Measurements from ENCODE around the gene CREB3L4. TPM values are rescaled to one million over a fixed set of nuclear protein-coding genes. Genes with fewer than 3 reads are reported as not detected.

Gene CREB3L4
- total and polyA plus RNA-seq, 2 of the 13 experiments (the other 11 are each of a cell fraction or from before 2014, with no cell fraction given) = 9.9 to 18.7 TPM

- 0 out of 2 replicates have a peak, but pooled peaks have one; percentile 46 for TF ChIP-seq ZNF678 (CRISPR knock-in tag; IDR thresholded peaks at IDR 0.05)
- TF ChIP-seq ZNF646 (CRISPR knock-in tag; IDR thresholded peaks at IDR 0.05) = no peak
- TF ChIP-seq NAIF1 (CRISPR knock-in tag; IDR thresholded peaks at IDR 0.05; ENCODE audit: borderline replicate concordance) = peak; percentile 56; the same call in 1 of the 2 replicates
- peak; percentile 56 for TF ChIP-seq GATAD1 (CRISPR knock-in tag; IDR thresholded peaks at IDR 0.05)
- peak; percentile 73 for TF ChIP-seq ATF7 (IDR thresholded peaks at IDR 0.05)
- peak; percentile 79; the same call in 1 of the 2 replicates for TF ChIP-seq ATF7 (CRISPR knock-in tag; IDR thresholded peaks at IDR 0.05)
- TF ChIP-seq RFX5 (IDR thresholded peaks at IDR 0.05; ENCODE audit: low read depth, low read length) = 0 out of 2 replicates have a peak, but pooled peaks have one; percentile 31
- no peak for TF ChIP-seq BATF2 (CRISPR knock-in tag; IDR thresholded peaks at IDR 0.05)
- 0 out of 2 replicates have a peak, but pooled peaks have one; percentile 67 for TF ChIP-seq SATB2 (CRISPR knock-in tag; IDR thresholded peaks at IDR 0.05)
- TF ChIP-seq ZNF333 (CRISPR knock-in tag; IDR thresholded peaks at IDR 0.05; ENCODE audit: borderline replicate concordance) = no peak
- TF ChIP-seq WIZ (CRISPR knock-in tag; IDR thresholded peaks at IDR 0.05) = no peak
- peak; percentile 77 to 83 for TF ChIP-seq POLR2A (IDR thresholded peaks at IDR 0.05; ENCODE audit: insufficient read depth in 1 of 2, low read depth in 2 of 2, low read length in 2 of 2)
- TF ChIP-seq SMAD3 (CRISPR knock-in tag; IDR thresholded peaks at IDR 0.05) = peak; percentile 14; the same call in 1 of the 2 replicates
- TF ChIP-seq AKNA (CRISPR knock-in tag; IDR thresholded peaks at IDR 0.05; ENCODE audit: borderline replicate concordance) = peak; percentile 64; the same call in 1 of the 2 replicates
- peak; percentile 86 for TF ChIP-seq ZFY (CRISPR knock-in tag; IDR thresholded peaks at IDR 0.05)
- 0 out of 2 replicates have a peak, but pooled peaks have one; percentile 8 for TF ChIP-seq ZNF605 (CRISPR knock-in tag; IDR thresholded peaks at IDR 0.05)
- TF ChIP-seq NFIB (CRISPR knock-in tag; IDR thresholded peaks at IDR 0.05; ENCODE audit: borderline replicate concordance) = no peak
Measured at GRCh38 chr1:153963030-153963849, 4.5 kb upstream of the CREB3L4 start, which contains the start of gene SLC39A1 (continued).

Data from HepG2 (cell line).